ENCODE measurements around the gene CAMTA1.
A peak's percentile ranks its signal among the peaks of the same experiment; 100 is the strongest.
"Not testable (repeated sequence)": the region's sequence is repeated elsewhere in the genome, so short reads cannot be mapped to it uniquely, and the experiment has no call there.

Gene CAMTA1

DNA sequence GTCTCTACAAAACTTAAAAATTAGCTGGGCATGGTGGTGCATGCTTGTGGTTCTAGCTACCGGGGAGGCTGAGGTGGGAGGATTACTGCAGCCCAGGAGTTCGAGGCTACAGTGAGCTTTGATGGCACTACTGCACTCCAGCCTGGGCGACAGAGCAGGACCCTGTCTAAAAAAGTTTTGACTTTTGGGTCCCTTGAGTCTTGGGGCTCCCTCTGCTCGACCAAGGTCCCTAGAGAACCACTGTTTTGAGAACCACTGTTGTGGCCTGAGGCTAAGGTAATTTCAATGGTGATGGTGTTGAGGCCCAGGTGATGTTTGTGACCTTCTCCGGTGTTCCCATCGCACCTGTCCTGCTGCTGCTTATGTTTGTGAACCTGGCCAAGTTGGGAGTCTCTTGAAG, 3.1 kb upstream of the CAMTA1 start:
- DNase-seq: no peak

DNA sequence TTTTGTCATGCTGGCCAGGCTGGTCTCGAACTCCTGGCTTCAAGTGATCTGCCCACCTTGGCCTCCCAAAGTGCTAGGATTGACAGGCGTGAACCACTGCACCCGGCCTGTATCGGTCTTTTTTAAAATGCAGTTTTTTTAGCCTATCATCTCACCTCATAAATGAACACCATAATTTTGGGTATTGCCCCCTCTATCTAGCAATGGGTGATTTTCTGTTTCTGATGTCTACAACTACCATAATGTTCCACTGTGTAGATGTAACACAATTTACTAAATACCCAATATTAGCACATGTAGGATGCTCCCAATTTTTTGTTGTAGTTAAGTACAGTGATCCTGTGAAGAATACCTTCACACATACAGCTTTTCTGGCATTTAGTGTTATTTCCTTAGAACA, 2.0 kb upstream of the CAMTA1 start:
- DNase-seq: no peak

DNA sequence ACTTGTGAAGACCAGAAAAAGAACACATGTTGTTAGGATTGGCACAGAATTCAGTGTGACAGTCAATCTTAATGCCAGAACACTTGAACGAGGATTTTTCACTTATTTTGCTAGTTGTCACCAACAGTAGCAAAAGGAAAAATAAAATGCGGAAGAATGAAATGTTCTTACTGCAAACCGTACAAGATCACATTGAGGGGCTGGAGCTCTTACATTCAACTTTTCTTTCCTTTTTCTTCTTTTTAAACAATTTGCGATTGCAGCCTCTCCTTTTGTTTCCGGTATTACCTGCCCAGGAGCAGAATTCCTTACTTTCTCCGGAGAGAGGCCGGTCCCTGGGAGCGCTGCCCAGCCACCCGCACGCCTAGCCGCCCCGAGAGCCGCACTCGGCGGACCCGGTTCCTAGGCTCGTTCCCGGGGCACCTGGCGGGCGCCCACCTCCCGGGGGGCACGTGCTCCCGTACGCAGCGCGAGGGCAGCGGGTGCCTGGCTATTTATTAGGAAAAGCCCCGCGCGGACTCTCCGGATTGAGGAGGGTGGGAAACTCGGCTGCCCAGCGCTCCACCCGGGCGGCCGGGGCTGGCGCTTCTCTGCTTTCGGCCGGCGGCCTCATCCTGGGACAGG, 1.2 kb upstream of the CAMTA1 start:
- DNase-seq: no peak

DNA sequence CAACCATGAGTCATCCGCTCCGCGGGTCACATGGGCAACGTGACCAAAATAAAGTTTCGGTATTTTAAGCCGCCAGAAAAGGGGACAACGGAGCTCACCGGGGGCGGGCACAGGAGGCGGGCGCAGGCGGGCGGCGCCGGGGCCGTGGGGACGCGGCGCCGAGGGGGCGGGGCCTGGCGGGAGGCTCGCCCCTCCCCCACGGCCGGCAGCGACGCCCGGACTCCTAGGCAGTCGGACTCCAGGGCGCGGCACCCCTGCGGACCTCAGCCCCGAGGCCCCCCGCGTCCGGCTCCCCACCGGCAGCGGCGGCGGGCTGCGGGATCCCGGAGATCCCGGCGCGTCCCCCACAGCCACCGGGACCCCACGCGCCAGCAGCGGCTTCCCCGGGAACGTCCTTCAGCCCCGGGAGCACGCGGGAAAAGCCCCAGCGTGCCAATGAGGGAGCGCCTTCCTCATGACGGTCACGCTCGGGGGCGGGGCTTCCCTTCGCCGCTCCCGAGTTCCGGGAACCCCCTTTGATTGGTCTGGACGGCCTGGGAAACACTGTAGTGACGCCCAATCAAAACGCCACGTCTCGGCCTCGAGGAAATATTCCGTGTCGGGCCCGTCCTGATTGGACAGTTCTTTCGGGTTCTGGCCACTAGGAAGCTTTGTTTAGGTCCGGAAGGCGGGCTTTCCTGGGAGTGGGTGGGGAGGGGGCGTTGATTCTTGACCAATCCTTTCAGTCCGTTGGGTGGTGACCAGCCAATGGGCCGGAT, 515 bp upstream of the CAMTA1 start:
- DNase-seq: peak; percentile 100

DNA sequence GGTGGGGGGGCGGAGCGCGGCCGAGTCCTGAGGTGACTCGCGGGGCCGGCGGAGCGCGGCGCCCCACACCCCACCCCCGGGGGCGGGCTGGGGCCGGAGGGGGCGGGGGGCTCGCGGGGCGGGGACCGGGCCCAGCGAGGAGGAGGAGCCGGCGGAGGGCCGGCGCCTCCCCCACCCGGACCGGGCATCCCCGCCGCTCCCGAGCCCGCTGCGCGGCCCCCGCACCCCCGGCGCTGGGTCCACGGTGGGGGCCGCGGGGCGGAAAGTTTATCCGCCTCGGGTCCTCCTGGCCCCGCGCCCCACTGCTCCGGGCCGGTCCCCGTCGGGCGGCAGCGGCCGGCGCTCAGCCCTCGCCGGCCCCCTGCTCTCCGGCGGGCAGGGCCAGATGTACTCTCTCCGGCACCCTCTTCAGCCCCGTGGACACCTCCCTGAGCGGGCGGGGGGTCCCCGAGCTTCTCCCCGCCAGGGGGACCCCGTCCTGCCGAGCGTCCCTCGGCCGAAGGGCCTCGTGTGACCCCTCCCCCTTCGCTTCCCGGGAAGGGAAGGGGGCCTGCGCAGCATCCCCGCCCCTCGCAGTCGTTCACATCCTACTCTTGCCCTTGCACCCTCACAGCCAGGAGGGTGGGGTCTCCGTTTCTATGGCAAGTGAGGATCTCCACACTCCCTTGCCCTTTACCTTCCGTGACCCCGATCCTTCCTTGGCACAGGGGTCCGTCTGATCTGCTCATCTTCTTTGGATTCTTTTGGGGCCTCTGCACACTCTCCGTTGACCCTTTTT, 663 bp downstream of the CAMTA1 start:
- no peak for DNase-seq

DNA sequence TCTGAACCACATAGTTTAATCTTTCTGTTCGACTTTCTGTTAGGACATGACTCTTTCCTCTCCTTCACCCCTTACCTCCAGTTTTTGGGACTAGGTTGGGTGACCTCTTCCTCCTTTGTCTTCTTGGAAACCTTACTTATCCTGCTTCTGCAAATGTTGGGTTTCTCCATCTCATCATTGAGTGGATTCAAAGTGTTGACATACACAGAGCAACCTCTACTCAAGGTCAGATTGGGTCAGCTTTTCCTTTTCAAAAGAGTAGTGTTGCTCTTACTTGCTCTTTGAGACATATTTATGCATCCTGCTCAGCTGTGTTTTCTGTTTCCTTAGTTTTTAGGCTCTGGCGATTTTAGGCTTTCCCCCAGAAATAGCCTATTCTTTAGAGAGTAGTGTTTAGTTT, 3.7 kb downstream of the CAMTA1 start:
- DNase-seq: no peak

DNA sequence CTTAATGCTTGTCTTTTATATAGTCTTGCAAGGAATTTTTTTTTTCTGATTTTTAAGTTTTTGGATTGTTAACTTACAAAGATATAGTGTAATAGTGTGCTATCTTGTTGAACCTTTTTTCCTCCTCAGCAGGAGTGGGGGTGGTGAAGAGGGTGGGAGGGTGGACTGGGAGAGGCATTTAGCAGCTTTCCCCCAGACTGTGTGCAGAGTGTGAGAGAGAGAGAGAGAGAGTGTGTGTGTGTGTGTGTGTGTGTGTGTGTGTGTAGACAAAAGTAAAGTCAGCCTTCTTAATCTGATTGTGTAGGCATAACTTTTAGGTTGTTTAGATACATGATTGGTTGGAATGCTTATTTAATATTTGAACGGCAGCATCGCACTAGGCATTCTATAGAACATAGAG, 4.9 kb downstream of the CAMTA1 start:
- no peak for DNase-seq

DNA sequence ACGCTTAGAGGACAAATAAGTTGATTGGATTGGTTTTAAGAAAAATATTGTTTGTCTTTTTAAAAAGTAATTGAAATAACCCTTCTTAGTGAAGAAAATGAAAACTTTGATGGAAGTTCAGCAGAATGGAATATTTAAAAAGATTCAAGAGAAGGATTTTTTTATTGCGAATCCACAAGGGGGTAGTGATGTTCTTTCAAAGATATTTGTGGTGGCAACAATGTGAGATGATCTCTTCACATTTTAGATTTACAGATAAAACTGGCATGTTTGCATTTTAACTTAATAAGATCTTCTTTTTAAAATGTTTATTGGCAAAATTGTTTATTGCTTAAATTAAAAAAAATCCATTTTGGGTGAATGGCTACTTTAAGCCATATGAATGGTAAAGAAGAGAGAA, 8.9 kb downstream of the CAMTA1 start:
- peak; percentile 15 for DNase-seq

DNA sequence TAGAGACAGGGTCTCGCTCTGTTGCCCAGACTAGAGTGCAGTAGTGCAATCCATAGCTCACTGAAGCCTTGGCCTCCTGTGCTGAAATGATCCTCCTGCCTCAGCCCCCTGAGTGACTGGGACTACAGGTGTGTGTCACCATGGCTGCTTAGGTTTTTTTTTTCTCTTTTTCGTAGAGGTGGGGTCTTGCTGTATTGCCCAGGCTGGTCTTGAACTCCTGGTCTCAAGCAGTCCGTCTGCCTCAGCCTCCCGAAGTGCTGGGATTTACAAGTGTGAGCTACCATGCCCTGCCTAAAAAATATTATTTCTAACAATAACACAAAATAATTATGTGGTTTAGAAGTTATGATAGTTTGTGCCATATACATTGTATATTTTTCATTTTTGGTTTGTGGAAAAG, 9.9 kb downstream of the CAMTA1 start:
- DNase-seq: no peak

DNA sequence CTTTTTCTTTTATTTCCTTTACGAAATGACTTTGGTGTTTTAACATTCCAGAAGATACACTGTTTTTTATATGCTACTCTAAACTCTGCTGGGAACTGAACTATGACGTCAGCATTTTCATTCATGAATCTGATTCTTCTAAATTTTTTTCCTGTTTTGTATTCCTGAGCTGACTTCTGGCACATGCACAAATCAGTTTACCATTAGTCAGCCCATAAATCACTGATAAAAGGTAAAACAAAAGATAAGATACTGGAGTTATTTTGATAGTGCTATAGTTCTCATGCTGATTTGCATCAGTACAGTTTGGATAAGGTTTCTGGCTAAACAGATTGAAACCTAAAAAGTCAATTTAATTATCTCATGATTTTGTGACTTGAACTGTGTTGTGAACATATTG, 10.4 kb downstream of the CAMTA1 start:
- no peak for DNase-seq

DNA sequence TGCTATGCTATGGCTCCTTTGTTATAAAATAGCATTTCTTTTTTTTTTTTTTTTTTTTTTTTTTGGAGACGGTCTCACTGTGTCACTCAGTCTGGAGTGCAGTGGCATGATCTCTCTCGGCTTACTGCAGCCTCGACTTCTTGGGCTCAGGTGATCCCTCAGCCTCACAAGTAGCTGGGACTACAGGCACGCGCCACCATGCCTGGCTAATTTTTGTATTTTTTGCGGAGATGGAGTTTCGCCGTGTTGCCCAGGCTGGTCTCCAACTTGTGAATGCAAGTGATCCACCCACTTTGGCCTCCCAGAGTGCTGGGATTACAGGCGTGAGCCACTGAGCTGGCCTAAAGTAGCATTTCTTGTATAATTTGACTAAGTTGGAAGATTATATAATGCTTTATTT, 10.8 kb downstream of the CAMTA1 start:
- DNase-seq: no peak

DNA sequence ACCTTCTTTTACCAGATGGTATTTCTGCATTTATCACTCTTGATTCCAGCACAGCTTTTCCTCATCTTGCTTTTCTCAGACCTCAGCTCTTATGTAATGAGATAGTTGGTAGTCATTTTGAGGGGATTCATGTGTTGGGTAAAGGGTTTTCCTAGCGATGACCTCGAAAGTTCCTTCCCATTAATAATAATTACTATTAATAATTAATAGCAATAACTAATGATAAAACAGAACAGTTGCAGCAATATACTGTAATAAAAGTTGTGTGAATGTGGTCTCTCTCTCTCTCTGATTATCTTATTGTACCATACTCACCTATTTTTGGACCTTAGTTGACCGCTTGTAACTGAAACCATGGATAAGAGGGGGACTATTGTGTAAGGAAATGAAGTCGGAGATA, 14.2 kb downstream of the CAMTA1 start:
- DNase-seq: no peak

DNA sequence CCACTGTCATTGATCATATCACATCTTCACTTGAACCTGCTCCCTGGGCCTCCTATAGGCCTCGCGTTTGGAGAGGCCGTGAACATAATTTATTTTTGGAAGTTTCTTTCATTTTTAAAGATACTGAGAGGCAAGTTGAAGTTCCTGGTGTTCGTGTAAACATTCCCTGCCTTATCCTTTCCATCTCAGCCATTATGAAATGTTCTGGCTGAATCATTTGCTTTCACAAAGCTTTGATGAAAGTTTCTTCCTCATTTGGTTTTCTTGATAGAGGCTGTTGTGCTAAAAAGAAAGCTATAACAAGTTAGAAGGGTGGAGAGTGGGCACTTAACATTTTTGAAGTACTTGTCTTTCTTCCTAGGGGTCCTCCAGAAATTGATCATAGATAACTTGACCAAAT, 15.5 kb downstream of the CAMTA1 start:
- DNase-seq: no peak

DNA sequence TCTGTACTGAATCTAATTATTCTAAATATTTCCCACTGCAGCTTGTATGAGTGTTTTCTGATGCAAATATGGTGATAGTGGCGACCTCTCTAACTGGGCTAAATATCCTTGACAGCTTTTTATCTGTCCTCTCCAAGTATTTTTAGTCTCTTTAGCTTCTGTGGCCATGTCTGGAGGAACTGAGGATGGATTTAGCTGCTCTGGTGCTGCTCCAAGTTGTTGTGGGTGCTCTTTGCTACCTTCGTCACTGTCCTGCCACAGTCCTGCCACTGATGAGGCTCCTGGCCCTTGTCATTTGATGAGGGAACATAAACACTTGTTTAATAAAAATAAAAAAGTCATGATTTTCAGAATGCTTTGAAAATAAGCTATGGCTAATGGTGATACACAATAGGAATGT, 15.9 kb downstream of the CAMTA1 start:
- no peak for DNase-seq

DNA sequence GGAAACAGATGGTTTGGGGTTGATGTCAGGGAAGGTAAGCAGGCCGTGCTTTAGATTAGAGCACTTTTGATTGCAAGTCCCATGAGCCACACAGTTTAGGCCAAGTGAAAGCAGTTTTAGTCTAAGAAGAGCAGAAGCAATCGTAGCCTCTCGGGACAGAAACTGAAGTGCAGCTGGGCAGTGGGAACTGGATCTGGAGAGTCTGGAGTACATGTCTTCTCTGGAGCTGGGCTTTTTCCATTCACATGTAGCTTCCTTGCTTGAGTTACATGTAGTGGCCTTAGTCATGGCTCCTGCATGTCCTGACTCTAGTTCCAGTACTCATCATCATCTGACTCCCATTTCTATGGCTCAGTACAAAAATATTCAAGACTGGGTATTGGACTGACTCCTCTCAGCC, 16.7 kb downstream of the CAMTA1 start:
- no peak for DNase-seq

DNA sequence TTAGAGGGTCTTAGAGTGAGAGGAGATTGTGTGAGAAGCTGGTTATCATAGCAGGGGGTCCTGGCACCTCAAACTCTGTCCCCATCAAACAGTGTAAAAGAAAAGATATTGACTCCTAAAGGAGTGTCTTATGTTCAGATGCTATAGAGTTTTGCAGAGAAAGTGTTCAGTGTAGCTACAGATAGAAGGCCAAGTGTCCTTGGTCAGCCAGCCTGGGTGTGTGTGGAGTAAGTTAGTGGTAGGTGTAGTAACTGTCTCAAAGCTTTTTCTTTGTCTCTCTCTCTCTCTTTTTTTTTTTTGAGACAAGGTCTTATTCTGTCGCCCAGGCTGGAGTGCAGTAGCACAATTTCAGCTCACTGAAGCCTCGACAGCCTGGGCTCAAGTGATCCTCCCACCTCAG, 17.2 kb downstream of the CAMTA1 start:
- DNase-seq: no peak

DNA sequence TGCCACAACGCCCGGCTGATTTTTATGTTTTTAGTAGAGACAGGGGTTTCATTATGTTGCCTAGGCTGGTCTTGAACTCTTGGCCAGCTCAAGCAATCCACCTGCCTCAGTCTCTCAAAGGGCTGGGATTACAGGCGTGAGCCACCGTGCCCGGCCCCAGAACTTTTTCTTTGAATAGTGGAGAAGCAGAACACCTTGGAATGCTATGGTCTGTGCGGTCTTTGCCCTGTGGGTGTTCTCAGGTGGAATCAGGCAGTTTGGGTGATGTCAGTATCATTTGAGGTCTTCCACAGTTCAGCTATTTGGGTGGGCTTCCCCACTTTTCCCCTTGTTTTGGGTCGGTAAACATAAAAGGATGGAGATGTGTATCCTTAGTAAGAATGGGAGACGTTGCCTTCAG, 17.6 kb downstream of the CAMTA1 start:
- no peak for DNase-seq

DNA sequence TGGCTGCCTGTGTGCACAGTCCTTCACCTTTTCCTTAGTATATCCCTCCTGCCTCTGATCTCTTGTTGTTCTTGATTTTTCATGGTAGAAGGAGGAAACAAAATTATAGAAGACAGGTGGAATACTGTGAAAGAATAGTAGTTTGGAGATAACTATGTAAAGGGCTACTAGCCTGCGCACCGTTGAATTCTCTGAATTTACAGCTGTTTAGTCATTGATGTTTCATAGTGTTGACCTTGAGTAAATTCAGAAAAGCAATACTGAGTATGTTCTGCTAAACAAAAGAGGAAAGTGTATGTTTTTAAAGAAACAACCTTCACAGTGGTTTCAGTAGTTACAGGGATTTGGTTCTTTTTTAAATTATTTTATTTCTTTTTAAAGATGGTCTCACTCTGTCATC, 18.1 kb downstream of the CAMTA1 start:
- no peak for DNase-seq

DNA sequence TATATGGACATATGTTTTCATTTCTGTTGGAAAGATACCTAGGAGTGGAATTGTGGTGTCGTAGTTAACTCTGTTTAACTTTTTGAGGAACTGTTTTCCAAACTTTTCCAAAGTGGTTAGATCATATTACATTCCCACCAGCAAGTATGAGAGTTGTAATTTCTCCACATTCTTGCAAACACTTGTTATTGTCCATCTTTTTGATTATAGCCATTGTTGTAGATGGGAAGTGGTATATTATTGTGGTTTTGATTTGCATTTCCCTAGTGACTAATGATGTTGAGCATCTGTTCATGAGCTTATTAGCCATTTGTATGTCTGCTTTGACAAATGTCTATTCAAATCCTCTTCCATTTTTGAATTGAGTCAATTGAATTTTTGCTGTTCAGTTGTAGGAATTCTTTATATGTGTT, 19.8 kb downstream of the CAMTA1 start:
- DNase-seq: no peak

DNA sequence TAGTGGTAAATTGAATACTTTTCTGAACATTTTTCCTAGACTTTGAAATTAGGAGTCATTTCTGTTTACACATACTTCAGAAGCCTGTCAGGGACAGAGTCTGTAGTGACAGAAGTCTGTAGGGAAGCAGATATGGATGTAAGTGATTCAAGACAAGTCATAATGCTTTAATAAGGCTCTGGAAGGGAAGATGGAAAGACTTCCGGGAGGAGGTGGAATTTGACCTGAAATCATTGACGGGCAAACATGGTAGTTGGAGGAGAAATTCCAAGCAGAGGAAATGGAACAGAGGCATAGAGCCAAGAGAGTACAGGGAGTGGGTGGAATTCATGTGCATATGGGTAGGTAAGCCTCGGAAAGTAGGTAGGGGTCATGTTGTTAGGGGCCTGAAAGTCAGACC, 22.5 kb downstream of the CAMTA1 start:
- no peak for DNase-seq

DNA sequence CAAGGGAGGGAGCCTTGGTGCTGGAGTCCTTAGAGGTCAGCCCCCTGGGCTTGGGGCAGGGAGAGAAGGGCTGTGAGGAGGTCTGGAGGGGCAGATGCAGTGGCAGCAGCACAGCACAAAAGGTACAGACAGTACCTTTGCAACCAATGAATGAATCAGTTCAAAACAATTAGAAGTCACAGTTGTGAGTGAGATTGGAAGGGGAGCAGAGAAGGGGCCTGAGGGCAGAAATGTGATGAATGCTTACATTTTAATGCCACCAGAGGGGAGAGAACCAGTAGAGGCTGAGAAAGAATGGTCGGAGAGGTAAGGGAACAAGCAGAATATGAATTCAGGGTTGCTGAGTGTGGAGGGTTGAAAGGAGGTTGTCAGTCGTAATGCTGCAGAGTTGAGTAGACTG, 24.2 kb downstream of the CAMTA1 start:
- no peak for DNase-seq

DNA sequence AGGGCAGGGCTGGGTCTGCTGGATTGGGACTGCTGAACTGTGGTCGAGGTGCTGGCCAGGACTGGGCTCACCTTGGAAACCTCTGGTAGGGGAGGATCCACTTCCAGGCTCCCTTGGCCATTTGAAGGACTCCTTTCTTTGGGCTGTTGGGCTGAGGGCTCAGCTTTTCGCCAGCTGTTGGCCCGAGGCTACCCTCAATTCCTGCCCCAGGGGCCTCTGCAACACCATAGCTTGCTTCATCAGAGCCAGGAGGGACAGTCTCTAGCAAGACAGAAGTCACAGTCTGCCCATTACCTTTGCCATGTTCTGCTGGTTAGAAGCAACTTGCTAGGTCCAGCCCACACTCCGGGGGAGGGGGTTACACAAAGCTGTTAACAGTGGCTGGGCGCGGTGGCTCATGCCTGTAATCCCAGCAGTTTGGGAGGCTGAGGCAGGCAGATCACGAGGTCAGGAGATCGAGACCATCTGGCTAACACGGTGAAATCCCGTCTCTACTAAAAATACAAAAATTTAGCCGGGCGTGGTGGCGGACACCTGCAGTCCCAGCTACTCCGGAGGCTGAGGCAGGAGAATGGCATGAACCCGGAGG, 25.0 kb downstream of the CAMTA1 start:
- DNase-seq: not testable (repeated sequence)

DNA sequence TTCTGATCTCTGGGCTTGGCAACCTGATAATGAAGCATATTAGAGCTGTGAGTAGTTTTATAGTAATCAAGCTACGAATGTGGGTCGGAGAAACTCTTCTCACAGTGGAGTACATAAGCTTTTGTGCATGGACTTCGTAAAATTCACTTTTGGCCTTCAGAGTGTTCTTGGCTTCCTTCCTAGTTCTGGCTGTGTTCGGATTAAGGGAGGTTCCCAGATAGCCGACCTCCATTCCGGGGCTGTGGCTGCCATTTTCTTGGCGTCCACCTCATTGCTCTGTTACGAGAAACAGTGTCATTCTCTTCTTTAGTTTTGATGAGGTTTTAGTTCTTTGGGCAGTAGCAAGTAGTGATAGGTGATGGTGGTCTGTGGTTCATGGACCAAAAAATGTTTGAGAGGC, 26.3 kb downstream of the CAMTA1 start:
- no peak for DNase-seq

DNA sequence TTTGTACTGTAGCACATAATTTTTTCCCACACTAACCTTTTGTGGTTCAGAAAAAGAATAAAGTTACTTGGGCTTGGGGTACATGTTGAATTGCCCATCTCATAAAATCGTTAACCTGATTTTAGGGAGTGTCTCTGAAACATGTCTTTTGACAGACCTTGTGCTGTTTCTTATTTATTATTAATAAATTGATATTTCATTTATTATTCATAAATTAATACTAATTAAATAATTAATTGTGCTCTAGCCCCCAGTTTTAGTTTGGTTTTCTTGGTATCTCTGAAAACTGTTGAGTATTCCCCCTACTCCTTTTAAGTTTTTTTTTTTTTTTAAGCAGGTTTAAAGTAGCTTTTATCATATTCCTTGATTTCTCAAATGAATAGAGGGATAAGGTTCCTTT, 27.9 kb downstream of the CAMTA1 start:
- DNase-seq: no peak

All from NCI-H446 treated with DMSO at 0.1 percent for 48 hours (cell line).